D721Med (cell line): Measurements from ENCODE around the gene PCDHGB1.

Experiments
- DNase-seq: peaks from one replicate; pipeline ENCODE4 v3.0.0; 2011; ENCODE audit warnings: low spot score; ENCODE audit not compliant: insufficient read length
- FAIRE-seq: peaks from 2 replicates; lab custom pipeline; 2011; peaks lifted over from hg19 to GRCh38; lab: Jason Lieb, UNC
- TF ChIP-seq, protein P1 (sequence below): IDR thresholded peaks from 2 replicates; pipeline ENCODE4 v1.5.1; 2012; ENCODE audit warnings: mild to moderate bottlenecking, control low read depth; ENCODE audit not compliant: insufficient read depth; ENCODE audit errors: missing control alignments

The PCDHGB1 gene

DNA sequence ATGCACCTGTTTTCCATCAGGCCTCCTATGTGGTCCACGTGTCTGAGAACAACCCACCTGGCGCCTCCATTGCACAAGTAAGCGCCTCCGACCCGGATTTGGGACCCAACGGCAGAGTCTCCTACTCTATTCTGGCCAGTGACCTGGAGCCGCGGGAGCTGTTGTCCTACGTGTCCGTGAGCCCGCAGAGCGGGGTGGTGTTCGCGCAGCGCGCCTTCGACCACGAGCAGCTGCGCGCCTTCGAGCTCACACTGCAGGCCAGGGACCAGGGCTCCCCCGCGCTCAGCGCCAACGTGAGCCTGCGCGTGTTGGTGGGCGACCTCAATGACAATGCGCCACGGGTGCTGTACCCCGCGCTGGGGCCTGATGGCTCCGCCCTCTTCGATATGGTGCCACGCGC, 1.7 kb downstream of the PCDHGB1 start:
- FAIRE-seq (no peak), DNase-seq (no peak)
- TF ChIP-seq, protein P1, sequence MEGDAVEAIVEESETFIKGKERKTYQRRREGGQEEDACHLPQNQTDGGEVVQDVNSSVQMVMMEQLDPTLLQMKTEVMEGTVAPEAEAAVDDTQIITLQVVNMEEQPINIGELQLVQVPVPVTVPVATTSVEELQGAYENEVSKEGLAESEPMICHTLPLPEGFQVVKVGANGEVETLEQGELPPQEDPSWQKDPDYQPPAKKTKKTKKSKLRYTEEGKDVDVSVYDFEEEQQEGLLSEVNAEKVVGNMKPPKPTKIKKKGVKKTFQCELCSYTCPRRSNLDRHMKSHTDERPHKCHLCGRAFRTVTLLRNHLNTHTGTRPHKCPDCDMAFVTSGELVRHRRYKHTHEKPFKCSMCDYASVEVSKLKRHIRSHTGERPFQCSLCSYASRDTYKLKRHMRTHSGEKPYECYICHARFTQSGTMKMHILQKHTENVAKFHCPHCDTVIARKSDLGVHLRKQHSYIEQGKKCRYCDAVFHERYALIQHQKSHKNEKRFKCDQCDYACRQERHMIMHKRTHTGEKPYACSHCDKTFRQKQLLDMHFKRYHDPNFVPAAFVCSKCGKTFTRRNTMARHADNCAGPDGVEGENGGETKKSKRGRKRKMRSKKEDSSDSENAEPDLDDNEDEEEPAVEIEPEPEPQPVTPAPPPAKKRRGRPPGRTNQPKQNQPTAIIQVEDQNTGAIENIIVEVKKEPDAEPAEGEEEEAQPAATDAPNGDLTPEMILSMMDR: no peak

DNA sequence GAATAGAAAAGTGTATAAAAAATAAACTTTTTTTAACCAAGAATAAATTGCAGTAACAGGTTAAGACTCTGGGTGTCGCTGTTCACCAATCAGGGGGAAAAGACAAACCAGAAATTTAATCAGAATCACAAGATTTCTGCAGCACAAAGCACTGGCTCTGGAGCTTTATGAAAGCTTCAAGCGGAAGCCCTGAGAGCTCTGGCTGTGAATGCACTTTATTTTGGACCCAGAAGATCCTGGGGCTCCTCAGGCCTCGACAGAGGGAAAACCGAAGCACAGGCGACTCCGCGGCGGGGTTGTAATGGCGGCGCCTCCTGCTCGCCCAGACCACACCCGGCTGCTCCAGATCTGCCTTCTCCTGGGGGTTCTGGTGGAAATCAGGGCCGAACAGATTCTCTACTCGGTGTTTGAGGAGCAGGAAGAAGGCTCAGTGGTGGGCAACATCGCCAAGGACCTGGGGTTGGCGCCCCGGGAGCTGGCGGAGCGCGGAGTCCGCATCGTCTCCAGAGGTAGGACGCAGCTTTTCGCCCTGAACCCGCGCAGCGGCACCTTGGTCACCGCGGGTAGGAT, 5.1 kb downstream of the PCDHGB1 start, which contains the start of gene PCDHGA4:
Gene PCDHGA4, plus strand, starts transcription at position 122 of the 570 bp plus-strand sequence. Its CDS starts 87 bp downstream, at position 209.
- TF ChIP-seq, protein P1: no peak
- DNase-seq (no peak), FAIRE-seq (no peak)

DNA sequence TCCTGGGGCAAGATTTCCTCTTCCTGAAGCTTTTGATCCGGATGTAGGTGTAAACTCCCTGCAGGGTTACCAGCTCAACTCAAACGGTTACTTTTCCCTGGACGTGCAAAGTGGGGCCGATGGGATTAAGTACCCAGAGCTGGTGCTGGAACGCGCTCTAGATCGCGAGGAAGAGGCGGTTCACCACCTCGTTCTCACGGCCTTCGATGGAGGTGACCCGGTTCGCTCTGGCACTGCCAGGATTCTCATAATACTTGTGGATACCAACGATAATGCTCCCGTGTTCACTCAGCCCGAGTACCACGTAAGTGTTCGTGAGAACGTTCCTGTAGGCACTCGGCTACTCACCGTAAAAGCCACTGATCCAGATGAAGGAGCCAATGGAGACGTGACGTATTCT, 5.7 kb downstream of the PCDHGB1 start:
- TF ChIP-seq, protein P1: no peak
- no peak for FAIRE-seq
- DNase-seq: no peak

DNA sequence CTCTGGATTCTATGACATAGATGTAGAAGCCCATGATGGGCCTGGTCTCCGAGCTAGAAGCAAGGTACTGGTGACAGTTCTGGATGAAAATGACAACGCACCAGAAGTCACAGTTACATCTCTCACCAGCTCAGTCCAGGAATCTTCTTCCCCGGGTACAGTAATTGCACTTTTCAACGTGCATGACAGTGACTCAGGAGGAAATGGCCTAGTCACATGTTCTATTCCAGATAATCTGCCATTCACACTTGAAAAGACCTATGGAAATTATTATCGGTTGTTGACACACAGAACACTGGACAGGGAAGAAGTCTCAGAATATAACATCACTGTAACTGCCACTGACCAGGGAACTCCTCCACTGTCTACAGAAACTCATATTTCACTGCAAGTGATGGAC, 6.2 kb downstream of the PCDHGB1 start:
- FAIRE-seq: no peak
- TF ChIP-seq, protein P1: no peak
- no peak for DNase-seq

DNA sequence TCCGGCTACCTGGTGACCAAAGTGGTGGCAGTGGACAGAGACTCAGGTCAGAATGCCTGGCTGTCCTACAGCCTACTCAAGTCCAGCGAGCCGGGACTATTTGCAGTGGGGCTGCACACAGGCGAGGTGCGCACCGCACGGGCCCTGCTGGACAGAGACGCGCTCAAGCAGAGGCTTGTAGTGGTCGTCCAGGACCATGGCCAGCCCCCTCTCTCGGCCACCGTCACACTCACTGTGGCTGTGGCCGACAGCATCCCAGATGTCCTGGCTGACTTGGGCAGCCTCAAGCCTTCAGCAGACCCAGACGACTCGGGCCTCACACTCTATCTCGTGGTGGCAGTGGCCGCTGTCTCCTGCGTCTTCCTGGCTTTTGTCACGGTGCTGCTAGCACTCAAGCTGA, 7.1 kb downstream of the PCDHGB1 start:
- no peak for FAIRE-seq
- no peak for DNase-seq
- TF ChIP-seq, protein P1: no peak

DNA sequence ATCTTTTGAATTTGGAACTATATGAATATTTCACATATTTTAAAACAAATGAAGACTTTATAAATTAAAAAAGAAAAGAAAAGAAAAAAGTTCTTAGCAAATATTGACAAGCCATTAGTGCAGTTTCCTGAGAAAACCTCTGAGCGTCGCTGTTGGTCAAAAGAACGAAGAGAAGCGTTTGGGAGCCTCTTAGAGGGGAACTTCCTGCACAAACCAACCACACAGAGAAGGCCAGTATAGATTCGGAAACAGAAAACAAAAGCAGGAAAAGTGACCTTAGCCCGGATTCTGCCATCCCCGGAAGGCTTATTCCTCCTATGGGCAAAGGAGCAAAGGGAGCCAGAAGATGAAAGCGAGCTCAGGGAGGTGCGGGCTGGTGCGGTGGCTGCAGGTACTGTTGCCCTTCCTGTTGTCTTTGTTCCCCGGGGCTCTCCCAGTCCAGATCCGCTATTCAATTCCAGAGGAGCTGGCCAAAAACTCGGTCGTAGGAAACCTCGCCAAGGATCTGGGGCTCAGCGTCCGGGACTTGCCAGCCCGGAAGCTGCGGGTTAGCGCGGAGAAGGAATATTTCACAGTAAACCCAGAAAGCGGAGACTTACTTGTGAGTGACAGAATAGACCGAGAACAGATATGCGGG, 10.0 kb downstream of the PCDHGB1 start, which contains the start of gene PCDHGB2:
Gene PCDHGB2, plus strand, starts transcription at position 205 of the 637 bp plus-strand sequence. Its CDS starts 142 bp downstream, at position 347.
- no peak for FAIRE-seq
- TF ChIP-seq, protein P1: no peak
- DNase-seq: no peak

DNA sequence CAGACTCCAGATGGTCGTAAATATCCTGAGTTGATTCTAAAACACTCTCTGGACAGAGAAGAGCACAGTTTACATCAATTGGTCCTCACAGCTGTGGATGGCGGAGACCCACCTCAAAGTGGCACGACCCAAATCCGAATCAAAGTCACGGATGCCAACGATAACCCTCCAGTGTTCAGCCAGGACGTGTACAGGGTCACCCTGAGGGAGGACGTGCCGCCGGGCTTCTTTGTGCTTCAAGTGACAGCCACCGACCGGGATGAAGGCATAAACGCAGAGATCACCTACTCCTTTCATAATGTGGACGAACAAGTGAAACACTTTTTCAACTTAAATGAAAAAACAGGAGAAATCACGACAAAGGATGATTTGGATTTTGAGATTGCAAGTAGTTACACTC, 10.8 kb downstream of the PCDHGB1 start:
- TF ChIP-seq, protein P1: no peak
- no peak for FAIRE-seq
- DNase-seq: no peak
